DMS53 treated with DMSO at 0.1 percent for 48 hours (cell line): ENCODE data around the gene SLC30A1.

Experiments used
- DNase-seq: peaks from one replicate; lab custom pipeline; 2025; ENCODE audit not compliant: unreplicated experiment; lab: John Stamatoyannopoulos, UW

The SLC30A1 gene

DNA sequence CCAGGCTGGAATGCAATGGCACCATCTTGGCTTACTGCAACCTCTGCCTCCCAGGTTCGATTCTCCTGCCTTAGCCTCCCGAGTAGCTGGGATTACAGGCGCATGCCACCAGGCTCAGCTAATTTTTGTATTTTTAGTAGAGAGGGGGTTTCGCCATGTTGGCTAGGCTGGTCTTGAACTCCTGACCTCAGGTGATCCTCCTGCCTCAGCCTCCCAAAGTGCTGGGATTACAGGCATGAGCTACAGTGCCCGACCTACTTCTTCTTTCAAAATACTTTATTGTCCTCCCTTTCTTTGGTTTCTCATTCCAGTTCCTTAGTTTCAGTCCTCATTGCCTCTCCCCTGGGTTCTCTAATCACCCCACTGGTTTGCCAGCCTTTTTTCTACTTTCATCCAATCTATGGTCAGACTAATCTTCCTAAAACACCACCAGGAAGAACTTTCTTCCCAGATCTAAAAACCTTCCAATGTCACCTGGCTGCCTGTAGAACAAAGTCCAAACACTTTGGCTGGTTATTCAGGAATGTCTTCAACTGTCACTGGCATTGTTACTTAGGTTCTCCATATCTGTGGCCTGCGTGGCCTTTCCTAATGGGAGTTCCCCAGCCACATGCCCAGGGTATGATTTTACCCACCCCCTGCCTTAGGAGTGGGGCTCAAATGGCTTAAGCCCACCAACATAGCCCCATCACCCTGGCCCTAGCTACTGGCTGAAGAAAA lies 29.0 kb upstream of the SLC30A1 start:
- DNase-seq, result no peak

DNA sequence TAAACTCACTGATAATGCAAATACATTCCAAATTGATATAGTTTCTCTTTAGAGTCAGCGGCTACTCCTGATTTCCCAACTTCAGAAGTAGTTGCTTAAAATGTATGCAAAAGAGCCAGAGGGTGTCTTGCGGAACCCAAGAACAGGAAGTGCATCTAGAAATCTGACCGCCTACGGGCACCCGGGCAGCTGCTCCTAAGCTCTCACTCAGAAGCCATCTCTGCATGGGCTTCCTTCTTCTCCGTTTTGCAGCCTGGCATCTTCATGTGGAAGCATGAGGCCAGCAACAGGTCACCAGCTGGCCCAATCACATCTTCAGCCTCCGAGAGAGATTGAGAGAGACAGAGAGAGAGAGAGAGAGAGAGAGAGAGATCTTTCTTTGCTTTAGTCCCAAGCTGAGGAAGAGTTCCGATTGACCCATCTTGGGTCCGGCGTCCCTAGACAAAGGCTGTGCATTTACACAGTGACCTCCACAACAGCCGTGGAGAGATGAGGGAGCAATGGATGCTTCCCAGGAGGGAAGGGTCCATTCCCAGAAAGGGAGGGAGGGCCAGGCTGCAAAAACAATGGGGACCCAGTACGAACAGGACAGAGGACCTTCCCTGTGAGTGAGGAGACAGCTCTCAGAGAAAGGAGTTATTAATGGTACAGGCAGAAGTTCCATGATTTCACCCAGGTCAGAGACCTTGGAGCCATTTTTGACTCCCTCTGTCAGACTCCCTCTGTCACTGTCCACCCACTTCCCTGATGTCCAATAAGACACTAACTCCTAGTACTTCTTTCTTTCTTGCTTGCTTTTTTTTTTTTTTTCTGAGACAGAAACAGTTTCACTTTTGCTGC lies 28.2 kb upstream of the SLC30A1 start:
- no peak for DNase-seq

DNA sequence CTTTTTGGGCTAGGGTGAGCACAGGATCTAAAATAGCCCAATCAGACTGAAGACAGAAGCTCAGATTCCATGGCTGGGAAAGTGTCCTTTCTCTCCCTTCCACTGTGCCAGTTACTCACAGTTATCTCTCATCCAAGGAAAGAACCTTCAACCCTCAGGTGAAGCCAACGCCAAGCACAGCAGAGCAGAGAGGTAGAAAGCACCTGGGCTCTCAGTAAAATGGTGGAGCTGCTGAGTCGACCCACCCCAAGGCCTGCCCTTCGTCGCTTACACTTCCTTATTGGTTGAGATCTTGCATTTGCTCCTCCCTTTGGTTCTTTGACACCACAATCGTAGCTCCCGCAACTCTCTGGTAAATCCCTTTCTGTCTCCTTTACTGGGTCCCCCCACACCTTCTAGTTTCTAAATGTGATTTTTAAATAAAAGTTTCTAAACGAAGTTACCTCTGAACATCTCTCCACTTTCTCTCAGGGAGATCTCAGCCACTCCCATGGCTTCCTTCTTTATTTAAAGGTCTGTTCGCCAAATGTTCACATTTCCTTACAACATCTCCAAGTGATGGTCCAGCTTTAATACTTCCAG lies 27.5 kb upstream of the SLC30A1 start:
- no peak for DNase-seq

DNA sequence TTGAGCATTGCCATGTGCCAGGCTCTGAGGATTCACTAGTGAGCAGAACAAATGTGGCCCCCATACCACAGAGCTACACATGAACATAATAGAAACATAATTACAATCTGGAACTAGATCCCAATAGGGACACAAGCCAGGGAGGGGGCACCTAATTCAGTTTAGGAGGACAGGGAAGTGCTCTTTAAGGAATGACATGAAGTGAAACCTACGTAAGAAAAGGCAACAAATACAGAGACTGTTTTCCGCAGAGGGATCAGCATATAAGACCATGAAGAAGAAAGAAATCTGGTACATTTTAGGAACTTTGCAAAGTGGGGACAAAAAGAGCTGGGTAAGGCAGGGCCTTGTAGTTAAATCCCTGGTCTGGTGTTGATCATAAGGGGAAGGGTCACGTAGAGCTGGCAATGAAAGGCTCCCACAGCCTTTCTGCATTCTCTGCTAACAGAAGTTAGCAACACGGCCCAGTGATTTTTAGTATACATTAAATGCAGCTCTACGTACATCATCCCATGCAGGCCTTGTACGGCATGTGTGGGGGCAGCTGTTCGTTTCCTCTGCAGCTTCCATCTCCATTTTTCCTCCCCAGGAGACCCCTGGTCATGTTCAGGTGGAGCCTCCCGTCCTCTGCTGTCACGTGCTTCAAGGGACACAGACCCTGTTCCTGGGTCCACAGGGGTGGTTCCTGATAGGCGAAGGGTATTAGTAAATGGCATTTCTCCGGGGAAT lies 26.8 kb upstream of the SLC30A1 start:
- no peak for DNase-seq

DNA sequence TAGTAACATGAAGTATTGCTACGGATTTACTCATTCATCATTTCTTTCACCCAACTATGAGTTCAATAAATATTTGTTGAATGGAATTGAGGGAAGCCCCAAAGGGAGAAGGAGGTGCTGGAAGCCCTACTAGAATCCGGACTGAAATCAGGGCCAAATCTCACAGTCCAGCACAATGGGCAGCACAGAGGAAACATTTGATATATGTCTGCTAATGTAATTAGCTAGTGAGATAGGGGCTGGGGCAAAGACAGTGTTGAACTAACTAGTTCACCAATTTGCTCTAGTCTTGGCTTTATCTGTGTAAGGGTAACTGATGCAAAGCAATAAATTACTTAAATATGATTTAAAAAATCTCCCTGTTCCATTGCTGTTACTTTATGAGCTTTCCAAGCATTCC lies 26.1 kb upstream of the SLC30A1 start:
- DNase-seq, result no peak

DNA sequence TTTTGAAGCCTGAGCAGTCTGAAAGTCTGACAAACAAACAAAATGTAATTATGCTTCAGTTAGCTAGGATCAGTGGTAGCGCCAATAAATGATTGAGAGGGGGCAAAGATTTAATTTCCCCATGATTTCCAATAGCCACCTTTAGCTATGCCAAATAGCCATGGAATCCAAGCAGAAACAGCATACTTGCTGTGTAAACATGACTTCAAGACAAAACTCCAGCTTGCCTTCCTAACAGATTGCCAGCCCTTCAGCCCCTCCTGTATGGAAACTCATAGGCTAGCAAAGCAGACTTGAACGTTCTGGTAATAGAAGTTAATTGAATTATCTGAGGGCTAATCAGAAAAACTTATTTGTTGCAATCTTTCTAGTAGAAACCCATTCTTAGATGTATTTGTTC lies 25.6 kb upstream of the SLC30A1 start:
- DNase-seq, result no peak

DNA sequence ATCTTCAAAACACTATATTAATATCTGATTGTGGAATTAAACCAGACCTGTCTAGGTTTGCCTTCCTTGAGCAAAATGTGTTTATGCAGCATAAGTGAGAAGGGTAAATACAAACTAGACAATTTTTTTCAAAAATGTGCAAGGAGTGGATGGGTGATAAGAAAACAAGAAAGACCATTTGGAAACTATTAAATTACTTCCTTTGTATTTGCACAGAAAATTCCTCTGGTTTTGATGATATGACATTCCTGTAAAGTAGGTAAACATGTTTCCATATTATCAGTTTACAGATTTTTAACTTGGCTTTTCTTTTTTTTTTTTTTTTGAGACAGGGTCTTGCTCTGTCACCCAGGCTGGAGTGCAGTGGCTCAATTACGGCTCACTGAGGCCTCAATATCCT lies 24.8 kb upstream of the SLC30A1 start:
- no peak for DNase-seq

DNA sequence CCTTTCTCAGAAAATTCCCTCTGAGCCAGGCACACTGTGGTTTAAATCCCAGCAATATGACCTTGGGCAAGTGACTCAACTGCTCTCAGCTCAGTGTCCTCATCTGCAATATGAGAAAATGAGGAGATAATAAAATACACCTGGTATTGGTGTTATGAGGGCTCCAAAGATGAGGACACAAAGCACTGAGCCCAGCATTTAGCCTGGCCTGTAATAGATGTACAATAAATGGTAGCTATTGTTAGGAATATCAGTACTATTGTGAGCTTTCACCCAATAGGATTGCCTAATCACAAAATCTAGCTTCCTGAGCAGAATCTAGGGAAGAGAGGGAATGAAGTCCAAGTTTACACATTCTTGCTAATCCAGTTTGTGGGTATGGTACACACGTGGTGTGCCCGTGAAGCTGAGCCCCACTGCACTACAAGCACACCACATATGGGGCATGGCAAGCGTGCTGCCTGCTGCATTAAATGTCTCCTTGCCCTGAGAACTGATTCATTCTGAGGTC lies 24.3 kb upstream of the SLC30A1 start:
- DNase-seq, result no peak

DNA sequence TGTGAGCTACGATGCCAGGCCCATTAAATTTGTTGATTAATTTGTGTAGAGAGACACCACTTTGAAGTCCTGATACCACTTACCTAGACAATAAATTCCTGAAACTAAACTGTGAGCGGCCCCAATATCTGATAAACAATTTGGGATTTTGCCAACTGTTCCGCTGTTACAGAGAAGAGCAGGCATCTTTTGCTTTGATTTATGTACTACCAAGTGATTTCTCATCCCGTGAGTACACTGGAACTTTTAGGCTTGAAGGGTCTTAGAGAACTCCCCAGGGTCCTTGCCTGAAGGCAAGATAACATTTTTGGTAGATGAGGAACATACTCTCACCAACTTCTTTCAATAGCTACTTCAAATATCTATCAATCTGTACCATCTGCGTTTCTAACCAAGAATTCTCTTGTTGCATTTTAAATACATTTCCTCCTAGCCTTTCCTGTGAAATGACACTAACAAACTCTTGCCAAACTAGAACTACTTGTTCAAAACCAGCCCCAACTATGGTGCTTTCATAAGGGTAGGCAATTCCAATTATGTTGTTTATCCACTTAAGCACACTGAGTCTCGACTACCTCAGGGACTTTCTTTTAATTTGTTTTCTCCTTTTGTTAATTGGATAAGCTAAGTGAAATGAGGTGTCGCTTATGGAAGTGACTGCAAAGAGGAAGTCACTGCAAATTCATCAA lies 23.2 kb upstream of the SLC30A1 start:
- no peak for DNase-seq

DNA sequence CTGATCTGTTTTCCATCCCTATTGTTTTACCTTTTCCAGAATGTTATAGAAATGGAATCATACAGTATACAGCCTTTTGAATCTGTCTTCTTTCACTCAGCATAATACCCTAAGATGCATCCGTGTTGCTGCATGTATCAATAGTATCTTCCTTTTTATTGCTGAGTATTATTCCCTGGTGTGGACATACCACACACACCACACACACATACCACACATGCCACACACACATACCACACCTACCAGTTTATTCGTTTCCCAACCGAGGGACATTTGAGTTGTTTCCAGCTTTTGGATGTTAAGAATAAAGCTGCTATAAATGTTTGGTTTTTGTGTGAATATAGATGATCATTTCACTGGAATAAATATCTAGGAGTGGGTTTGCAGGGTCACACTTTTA lies 22.2 kb upstream of the SLC30A1 start:
- no peak for DNase-seq

DNA sequence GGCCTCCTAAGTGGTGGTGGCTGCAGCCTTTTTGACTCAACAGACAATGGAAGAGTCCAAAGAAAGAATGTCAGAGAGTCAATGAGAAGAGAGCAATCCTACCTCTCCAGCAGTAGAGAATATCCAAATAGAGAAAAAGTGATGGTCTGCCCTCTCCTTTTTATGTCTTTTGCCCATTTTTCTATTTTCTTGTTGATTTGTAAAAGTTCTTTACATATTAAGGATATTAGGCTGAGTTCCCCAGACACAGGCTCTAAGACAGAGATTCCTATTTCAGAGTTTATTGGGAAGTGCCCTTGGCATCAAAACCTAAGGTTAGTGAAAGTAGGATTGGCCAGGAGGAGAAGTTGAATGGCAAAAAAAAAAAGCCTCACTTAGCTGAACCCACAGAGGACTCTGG lies 20.3 kb upstream of the SLC30A1 start:
- no peak for DNase-seq

DNA sequence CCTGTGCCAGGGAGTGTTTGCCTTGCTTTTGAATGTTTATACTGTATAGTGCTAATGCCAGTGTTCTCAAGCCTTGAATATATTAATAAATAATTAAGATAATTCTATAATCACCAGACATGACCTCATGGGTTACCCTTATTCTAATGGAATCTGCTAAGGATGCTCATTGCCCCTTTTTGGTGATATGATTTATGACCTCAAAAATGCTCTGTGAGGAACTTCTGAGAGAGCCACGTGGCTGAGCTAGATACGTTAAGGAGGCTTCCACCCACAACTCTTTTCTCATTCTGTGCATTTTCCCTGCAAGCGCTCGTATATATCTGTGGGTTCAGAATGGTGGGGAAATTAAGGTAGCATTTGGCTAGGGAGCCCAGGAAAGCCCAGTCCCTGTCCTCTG lies 19.6 kb upstream of the SLC30A1 start:
- no peak for DNase-seq

DNA sequence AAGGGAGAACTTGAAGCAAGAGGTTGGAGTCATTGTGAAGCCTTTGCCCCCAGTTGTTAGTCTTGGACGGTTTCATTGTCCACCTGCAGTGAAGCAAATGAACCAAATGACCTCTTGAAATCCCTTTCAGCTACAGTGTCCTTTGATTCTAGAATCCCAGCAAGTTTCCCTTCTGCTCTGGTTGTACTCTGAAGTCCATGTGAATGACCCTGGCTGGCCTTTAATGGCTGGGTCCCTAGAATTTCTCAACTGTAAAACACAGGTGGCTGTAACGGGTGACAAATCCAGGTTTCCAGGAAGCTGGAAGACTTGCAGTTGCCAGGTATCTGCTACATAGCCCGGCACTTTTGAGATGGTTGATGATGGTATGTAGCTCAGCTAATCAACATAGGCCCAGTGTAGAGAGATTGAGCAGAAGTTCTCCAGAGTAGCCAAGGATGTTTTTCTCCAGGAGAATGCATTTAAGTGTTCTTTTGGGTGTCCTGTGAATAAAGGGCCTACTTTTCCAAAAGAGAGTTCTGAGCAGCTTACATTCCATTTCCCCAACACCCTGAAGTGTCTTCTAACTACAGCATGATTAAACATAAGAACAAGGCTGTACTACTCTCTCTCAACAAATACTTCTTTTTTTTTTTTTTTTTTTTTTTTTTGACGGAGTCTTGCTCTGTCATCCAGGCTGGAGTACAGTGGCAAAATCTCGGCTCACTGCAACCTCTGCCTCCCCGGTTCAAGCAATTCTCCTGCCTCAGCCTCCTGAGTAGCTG lies 17.6 kb upstream of the SLC30A1 start:
- DNase-seq, result no peak

DNA sequence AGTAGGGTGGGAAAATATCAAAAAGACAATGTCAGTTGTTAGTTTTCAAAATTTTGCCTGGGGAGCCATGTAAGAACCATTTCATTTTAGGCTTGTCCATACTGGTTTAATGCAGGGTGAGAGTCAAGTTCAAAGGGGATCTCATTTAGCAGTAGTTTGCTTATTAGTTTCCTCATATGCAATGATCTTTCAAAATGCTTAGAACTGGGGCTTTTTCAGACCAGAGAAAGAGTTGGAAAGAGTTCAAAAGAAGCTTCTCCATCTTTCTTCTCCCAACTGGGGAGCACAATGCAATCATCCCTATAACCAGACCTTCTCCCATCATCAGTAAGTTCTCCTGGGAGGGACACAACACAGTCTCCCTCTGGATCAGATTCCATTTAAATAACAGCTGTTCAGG lies 16.5 kb upstream of the SLC30A1 start:
- DNase-seq, result no peak

DNA sequence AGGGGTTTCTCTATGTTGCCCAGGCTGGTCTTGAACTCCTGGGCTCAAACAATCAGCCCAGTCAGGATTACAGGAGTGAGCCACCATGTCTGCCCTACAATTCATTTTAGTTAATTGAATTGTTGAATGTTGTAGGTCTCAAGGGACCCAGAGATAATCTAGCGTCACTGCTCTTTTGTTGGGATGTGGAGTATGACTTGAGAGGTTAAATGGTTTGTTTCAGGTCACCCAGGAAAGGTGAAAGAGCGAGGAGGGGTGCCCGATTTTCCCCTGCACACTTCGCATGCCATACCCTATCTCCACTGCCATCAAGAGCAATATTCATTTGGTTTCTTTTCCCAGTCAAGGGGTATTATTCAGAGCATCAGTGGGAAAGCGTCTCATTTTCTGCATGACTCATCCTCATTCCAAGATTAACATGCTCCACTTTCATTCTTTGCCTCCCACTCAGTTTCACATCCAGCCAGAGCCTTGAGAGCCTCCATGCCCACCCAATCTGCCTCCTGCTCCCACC lies 13.1 kb upstream of the SLC30A1 start:
- DNase-seq, result no peak

DNA sequence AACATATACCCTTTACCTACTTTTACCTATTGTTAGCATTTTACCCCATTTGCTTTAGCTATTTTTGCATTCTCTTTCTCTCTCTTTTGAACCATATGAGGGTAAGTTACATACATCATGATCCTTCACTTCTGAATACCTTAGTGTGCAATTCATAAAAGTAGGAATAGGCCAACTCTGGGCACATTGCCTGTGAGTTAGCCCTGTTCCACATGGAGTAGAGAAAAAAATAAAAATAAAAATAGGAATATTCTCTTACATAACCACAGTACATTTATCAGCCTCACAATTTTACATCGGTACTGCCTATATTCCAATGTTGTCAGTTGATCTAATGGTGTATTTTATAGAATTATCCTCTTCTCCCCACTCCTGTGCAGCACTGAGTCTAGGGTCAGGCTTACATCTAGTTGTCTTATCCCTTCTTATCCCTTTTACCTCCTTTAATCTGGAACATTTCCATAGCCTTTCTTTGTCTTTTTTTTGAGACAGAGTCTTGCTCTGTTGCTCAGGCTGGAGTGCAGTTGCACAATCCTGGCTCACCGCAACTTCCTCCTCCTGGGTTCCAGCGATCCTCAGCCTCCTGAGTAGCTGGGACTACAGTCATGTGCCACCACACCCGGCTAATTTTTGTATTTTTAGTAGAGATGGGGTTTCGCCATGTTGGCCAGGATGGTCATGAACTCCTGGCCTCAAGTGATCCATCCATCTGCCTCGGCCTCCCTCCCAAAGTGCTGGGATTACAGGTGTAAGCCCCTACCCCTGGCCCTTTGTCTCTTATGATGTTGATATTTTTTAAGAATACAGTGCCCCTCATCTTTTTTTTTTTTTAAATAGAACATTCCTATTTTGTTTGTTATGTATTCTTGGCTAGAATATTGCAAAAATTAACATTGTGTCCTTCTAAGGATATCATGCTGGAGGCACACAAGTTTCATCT lies 11.1 kb upstream of the SLC30A1 start:
- DNase-seq, result no peak

DNA sequence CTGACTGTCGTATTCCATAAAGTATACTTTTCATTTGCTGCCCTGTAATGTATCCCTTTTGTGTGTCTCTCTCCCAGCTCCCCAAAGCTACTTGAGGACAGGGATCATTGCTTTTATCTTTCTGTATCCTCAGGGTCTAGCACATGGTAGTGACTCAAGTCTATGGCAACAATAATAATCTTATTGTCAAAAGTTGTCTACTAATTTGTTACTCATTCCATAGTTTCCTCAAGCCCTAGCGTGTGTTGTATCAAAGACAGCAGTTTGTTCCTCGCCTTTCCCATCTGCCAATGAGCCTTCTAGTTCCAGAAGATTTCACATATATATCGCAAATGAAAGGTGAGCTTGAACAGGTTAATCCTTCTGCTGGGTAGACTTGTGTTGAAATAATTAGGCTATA lies 9.8 kb upstream of the SLC30A1 start:
- no peak for DNase-seq

DNA sequence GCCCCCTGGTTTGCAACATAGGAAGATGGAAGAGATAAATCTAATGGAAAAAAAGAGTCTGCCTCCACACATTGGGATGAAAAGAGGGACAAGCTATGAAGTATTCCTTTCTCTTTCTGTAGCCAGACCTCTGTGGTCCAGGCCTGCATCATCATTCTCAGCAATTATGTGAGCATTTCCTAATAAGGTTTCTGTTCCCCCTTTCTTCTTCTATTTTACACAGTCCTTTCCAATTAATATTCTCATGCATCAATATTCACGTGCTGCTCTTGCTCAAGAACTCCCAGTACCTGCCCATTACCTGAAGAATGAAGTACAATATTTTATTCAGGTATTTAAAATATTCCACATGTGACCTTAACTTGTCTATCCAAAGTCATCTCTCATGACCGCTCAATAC lies 8.2 kb upstream of the SLC30A1 start:
- no peak for DNase-seq

DNA sequence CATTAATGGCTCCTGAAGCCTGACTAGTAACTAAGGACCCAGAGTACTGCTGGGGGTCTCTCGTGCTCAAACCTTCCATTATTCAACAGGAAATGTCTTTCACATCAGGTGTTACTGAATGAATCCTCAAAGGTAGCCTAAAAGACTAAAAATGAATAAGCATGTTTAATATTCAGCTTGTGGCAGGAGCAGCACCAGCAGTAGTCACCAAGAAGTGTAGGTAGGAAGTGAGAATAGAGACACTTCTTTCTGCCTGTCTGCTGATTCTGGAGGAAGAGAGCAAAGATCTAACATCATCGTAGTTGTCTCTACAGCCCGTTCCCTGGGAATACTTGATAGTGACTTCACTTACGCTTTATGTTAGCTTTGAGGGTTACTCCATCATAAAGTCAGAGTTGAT lies 7.6 kb upstream of the SLC30A1 start:
- no peak for DNase-seq
